Measurements from ENCODE around the gene SH3RF1. TPM values are rescaled to one million over a fixed set of nuclear protein-coding genes. Genes with fewer than 3 reads are reported as not detected.

The SH3RF1 gene
- total RNA-seq, 4 donors from 2014 or later, result 10.6 to 17.9 (median 13.3) TPM

DNA sequence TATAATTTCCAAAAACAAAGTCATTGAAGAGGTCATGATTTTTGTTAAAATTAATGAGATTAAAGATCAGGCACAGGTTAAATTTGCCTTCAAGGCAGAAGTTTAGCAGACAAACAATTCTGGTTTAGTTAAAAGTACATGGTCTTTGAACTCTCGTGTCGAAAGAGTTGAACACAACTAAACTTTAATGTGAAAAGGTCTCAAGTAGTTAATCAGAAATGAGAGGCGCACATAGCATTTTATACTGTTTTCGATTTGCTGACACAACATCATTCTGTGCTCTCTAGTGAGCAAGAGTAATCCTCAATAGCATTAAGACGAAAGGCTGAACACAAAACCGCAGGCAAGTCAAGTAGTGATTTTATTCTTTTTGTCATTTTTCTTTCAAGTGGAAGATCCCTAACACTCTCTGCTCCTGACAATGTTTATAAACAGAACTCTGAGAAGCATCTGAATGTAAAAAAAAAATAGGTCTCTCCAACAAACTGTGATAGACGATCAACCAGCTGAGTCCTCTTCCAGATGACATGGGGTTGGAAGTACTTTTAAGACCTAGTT is 49.8 kb downstream of the SH3RF1 start:
- H3K36me3 ChIP-seq, result no peaks in the 10 kb centered on the region
- no peak for DNase-seq (ENCODE audit: low spot score in 2 of 2)
- H3K4me3 ChIP-seq, result no peak overlapping the region
- TF ChIP-seq, protein P1, sequence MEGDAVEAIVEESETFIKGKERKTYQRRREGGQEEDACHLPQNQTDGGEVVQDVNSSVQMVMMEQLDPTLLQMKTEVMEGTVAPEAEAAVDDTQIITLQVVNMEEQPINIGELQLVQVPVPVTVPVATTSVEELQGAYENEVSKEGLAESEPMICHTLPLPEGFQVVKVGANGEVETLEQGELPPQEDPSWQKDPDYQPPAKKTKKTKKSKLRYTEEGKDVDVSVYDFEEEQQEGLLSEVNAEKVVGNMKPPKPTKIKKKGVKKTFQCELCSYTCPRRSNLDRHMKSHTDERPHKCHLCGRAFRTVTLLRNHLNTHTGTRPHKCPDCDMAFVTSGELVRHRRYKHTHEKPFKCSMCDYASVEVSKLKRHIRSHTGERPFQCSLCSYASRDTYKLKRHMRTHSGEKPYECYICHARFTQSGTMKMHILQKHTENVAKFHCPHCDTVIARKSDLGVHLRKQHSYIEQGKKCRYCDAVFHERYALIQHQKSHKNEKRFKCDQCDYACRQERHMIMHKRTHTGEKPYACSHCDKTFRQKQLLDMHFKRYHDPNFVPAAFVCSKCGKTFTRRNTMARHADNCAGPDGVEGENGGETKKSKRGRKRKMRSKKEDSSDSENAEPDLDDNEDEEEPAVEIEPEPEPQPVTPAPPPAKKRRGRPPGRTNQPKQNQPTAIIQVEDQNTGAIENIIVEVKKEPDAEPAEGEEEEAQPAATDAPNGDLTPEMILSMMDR (IDR thresholded peaks at IDR 0.05), result no peak
- H3K27ac ChIP-seq, result no peak overlapping the region
- H3K27me3 ChIP-seq, result no peaks in the 10 kb centered on the region
- 78 to 83% methylated on average over 7 of the region's 7 CpGs for WGBS, 2 donors
- no peaks in the 10 kb centered on the region for H3K9me3 ChIP-seq
- peaks cover 0 to 22% (median 7%) of the 10 kb centered on the region in 4 donors for H3K4me1 ChIP-seq

DNA sequence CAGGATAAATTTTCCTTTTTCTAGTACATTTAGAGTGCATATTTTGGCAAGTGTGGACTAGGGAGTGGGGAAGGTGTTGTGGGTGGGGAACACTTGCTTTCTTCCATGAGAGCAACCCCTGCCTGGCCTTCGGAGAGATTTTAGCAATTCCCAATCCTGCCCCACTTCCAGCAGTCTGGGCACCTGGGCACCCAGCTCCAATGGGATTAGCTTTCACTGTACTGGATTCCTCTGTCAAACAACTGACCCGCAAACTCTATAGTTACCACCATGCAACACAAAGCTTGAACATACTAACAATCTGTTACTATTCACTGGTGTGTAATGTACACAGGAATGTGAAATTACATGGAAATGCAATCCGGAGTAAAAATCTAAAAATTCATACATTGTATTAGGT is 50.3 kb downstream of the SH3RF1 start:
- Histone ChIP-seq H3K27ac (no peak overlapping the region), H3K4me3 (no peak overlapping the region), H3K9me3 (no peaks in the 10 kb centered on the region), H3K36me3 (no peaks in the 10 kb centered on the region), H3K4me1 (peaks cover 0 to 22% (median 4%) of the 10 kb centered on the region in 4 donors), H3K27me3 (no peaks in the 10 kb centered on the region)
- WGBS, 2 donors, result 81 to 88% methylated on average over 3 of the region's 3 CpGs
- TF ChIP-seq, protein P1 (IDR thresholded peaks at IDR 0.05), result no peak
- TF ChIP-seq EP300 (IDR thresholded peaks at IDR 0.05), result no peak
- no peak for TF ChIP-seq POLR2A (IDR thresholded peaks at IDR 0.05)
- no peak for DNase-seq (ENCODE audit: low spot score in 2 of 2)

DNA sequence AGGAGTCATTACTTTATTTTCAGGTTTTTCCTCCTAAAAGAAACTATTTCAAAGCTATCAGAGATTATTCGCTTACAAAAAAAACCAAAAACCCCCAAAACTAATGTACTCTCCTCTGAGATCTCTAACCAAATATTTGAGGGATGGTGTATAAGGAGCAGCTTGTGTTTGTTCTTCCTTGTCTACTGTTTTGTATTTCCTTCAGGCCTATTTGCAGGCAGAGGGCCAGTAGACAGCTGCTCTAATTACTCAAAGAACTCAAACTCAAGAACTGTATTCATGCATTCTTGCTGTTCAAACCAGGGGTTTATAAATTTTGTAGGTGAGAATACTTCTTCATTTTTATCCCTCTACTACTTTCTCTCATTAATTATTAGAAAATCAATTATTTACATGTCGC is 51.3 kb downstream of the SH3RF1 start:
- TF ChIP-seq POLR2A (IDR thresholded peaks at IDR 0.05) (no peak), EP300 (IDR thresholded peaks at IDR 0.05) (no peak)
- TF ChIP-seq, protein P1 (IDR thresholded peaks at IDR 0.05), result no peak
- H3K27me3 ChIP-seq, result no peaks in the 10 kb centered on the region
- H3K27ac ChIP-seq, result no peak overlapping the region
- peaks cover 0 to 14% (median 4%) of the 10 kb centered on the region in 4 donors for H3K4me1 ChIP-seq
- WGBS, 2 donors, result 65 to 70% methylated on average over 2 of the region's 2 CpGs
- H3K9me3 ChIP-seq, result no peaks in the 10 kb centered on the region
- peaks cover 0 to 2% (median 0%) of the 10 kb centered on the region in 3 donors for H3K36me3 ChIP-seq
- no peak overlapping the region for H3K4me3 ChIP-seq
- DNase-seq (ENCODE audit: low spot score in 2 of 2), result no peak

DNA sequence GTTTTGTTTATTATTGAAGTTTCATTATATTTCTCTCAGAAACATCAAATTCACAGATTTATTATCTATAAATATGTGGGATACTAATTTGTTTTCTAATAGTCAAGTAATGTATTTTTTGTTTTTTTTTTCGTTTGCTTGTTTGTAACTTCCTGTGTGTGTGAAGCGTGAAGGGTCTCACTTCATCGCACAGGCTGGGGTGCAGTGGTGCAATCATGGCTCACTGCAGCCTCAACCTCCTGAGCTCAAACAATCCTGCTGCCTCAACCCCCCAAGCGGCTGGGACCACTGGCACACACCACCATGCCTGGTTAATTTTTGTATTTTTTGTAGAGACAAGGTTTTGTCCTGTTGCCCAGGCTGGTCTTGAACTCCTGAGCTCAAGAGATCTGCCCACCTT is 55.1 kb downstream of the SH3RF1 start:
- no peak overlapping the region for H3K27ac ChIP-seq
- peaks cover 0 to 6% (median 0%) of the 10 kb centered on the region in 3 donors for H3K36me3 ChIP-seq
- peaks cover 0 to 3% (median 0%) of the 10 kb centered on the region in 4 donors for H3K9me3 ChIP-seq
- no peak overlapping the region for H3K4me3 ChIP-seq
- no peak for DNase-seq (ENCODE audit: low spot score in 2 of 2)
- peaks cover 0 to 20% (median 4%) of the 10 kb centered on the region in 4 donors for H3K4me1 ChIP-seq
- 79 to 95% methylated on average over 4 of the region's 4 CpGs for WGBS, 2 donors
- no peaks in the 10 kb centered on the region for H3K27me3 ChIP-seq
- TF ChIP-seq POLR2A (IDR thresholded peaks at IDR 0.05), result no peak
- TF ChIP-seq, protein P1 (IDR thresholded peaks at IDR 0.05), result no peak
- TF ChIP-seq EP300 (IDR thresholded peaks at IDR 0.05), result no peak

DNA sequence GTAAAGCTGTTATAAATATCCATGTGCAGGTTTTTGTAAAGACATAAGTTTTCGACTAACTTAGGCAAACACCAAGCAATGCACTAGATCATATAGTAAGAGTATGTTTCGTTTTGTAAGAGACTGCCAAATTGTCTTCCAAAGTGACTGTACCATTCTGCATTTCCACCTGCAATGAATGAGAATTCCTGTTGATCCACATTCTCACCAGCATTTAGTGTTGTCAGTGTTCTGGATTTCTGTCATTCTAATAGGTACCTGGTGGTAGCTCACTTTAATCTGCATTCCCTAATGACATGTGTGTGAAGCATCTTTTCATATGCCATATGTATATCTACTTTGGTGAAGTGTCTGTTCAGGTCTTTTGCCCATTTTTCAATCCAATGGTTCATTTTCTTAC is 57.8 kb downstream of the SH3RF1 start:
- DNase-seq (ENCODE audit: low spot score in 2 of 2), result no peak
- TF ChIP-seq EP300 (IDR thresholded peaks at IDR 0.05) (no peak), POLR2A (IDR thresholded peaks at IDR 0.05) (no peak)
- TF ChIP-seq, protein P1 (IDR thresholded peaks at IDR 0.05), result no peak
- Histone ChIP-seq H3K27me3 (no peaks in the 10 kb centered on the region), H3K27ac (no peak overlapping the region), H3K9me3 (peaks cover 0 to 3% (median 0%) of the 10 kb centered on the region in 4 donors), H3K36me3 (peaks cover 0 to 6% (median 0%) of the 10 kb centered on the region in 3 donors), H3K4me1 (peaks cover 0 to 13% (median 0%) of the 10 kb centered on the region in 4 donors), H3K4me3 (no peak overlapping the region)
- 87 to 95% methylated on average over 2 of the region's 2 CpGs for WGBS, 2 donors
